ENCODE results near the gene RBM6.

DNA sequence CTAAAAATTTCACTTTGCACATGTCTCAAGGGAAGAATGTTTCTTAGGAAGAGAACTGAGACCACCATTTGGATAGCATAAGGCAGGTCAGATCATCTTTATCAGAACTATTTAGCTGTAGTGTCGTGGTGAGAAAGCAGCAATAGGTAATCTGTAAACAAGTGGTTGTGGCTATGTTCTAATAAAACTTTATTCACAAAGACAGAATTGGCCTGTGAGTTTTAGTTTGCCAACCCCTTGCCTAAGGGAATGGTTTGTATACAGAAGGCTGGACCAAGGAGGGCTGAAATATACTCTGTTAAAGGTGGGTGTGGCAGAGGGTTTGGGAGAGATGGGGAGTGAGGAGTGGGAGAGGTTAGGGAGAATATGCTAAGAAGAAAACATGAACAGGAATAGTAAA lies 138.1 kb downstream of the RBM6 start:
- no peak for TF ChIP-seq POLR2A (IDR thresholded peaks at IDR 0.05; ENCODE audit: low read length)
- TF ChIP-seq GATA1 (IDR thresholded peaks at IDR 0.05; ENCODE audit: low read depth, low read length), result no peak
